ENCODE measurements around the gene NEK11.

Gene NEK11, protein sequence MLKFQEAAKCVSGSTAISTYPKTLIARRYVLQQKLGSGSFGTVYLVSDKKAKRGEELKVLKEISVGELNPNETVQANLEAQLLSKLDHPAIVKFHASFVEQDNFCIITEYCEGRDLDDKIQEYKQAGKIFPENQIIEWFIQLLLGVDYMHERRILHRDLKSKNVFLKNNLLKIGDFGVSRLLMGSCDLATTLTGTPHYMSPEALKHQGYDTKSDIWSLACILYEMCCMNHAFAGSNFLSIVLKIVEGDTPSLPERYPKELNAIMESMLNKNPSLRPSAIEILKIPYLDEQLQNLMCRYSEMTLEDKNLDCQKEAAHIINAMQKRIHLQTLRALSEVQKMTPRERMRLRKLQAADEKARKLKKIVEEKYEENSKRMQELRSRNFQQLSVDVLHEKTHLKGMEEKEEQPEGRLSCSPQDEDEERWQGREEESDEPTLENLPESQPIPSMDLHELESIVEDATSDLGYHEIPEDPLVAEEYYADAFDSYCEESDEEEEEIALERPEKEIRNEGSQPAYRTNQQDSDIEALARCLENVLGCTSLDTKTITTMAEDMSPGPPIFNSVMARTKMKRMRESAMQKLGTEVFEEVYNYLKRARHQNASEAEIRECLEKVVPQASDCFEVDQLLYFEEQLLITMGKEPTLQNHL

DNA sequence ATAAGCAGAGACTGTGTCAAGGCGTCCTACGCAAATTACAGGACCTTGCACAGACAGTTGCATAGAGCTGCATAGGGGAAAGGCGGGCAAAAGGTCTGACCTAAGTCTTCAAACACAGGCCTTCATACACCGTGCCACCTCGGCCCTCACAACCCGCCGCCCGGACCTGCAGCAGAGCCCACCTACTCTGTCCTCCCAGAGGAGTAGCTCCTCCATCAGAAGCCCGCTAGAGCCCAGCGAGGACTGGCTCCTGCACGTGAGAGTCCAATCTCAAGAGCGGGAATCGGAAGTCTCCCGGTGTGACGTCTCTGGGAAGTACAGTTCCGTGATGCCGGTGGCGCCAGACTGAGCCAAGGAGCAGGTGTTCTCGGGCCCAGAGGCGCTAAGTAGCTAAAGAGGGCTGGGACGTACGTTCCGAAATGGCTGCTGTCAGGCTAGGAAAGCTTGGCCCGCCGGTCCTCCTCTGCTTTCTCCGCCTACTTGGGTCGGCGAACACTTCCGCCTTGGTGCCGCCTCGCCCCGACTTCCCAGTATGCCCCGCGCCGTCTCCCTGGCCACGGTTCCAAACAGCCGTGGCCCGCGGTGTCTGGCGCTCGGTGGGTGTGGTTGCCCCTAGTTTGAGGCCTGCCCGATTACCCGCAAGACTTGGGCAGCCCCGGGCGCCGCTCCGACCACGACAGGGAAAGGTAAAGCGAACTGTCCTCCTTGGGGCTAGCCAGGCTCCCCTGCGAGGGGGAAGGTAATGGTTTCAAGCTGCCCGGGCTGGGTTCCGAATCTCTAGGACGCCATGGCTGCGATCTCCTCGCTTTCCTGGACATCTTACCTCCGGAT, at the start of gene NEK11, which contains the start of gene ASTE1:
Gene NEK11, plus strand, starts transcription at position 557 of the 831 bp plus-strand sequence. CDS start 2,832 bp downstream, outside the sequence.
Gene ASTE1, minus strand, starts transcription at position 505 of the 831 bp plus-strand sequence. CDS start 1,519 bp downstream, outside the sequence.
- FAIRE-seq = no peak

DNA sequence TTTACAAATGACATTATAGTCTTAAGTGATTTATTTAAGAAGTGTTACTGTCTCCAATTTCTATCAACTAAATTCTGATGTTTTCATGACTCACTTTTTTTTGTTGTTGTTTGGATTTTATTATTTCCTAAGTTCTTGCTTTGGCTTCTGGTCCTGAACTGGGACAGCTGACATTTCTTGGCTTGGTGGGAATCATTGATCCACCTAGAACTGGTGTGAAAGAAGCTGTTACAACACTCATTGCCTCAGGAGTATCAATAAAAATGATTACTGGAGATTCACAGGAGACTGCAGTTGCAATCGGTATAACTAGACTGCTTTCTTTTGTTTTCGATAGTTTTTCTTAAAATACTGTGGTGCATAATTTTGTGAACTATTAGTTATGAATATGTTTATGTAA, 47.6 kb upstream of the NEK11 start:
- FAIRE-seq = no peak

DNA sequence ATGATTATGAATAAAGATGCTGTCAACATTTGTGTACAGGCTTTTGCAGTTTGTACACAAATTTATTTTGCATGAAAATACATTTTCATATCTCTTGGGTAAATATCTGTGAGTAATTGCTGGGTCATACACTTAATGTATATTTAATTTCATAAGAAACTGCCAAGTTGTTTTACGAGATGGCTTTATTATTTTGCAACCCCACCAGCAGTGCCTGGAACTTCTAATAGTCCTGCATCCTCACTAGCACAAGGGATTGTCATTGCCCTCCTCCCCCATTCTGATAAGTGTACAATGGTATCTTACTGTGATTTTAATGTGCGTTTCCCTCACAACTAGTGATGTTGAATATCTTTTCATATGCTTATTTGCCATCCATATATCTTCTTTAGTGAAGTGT, 45.2 kb upstream of the NEK11 start:
- no peak for FAIRE-seq

DNA sequence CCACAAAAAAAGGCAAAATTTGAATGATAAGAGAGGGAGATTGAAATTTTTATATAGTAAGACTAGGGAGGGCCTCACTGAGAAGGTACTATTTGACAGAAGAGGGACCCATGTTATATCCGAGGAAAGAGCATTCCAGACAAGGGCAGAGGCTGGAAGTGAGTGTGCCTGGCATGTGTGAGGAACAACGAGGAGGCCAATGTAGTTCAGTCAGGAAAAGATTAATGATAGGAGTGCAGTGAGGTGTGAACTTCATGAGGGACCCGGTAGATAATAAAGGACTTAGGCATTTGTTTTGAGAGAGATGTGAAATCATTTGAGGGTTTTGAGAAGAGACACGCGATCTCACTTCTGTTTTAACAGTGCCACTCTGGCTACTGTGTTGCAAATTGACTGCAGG, 36.4 kb upstream of the NEK11 start:
- FAIRE-seq = no peak

DNA sequence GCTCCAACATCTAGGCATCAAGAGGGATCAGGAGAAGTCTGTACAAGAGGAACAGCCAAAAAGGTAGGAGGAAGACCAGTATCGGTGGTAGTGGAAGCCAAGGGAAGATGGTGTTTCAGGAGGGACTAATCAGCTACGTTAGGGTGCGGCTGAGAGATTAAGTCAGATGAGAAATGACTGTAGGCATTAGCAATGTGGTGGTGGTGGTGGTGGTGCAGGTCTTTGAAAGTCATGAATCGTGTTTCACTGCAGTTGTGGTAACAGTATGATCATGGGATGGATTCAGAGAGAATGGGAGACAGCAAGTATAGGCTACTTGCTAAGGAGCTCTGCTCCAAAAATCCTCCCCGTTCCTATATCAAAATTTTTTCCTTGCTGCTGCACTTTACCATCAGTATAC, 35.6 kb upstream of the NEK11 start:
- no peak for FAIRE-seq

DNA sequence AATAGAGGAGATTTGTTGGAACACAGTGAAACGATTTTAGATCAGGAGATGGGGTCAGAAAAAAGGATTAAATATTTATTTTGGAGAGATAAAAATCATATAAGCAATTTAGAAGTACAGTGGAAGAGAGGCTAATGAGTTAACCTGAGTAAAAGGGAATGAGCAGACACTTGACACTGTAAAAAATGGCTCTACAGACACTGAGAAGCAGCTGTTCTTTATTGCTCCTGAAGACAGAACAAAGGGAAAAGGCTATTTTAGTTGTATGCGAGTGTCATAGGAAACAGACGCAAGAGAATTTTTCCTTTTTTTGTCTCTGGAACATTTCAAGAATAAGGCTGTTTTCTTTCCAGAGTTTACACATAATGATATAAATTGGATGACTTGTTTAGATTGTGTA, 34.3 kb upstream of the NEK11 start:
- FAIRE-seq = no peak

DNA sequence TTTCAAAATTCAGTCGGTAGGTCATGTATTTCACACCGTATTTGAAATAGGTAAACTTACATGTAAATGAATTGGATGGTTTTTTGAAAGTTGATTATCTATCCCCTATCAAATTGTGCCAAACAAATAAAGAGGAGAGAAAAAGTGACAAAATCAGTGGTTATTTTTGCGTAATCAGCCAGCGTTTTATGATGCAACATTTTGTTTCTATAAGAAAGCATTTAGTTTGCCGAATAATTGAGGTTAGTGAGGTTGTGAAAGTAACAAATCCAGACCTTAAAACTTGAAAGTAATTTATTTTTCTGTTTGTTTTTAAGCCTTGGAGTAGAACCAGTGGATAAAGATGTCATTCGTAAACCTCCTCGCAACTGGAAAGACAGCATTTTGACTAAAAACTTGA, 29.4 kb upstream of the NEK11 start:
- no peak for FAIRE-seq

DNA sequence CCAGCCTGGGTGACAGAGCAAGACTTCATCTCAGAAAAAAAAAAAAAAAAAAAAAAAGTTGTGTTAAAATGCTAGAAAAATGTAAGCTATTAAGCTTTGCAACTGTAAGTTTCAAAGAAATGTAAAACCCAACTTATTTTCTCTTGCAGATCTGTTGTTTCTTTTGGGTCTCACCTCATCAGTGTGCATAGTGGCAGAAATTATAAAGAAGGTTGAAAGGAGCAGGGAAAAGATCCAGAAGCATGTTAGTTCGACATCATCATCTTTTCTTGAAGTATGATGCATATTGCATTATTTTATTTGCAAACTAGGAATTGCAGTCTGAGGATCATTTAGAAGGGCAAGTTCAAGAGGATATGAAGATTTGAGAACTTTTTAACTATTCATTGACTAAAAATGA, 25.6 kb upstream of the NEK11 start:
- no peak for FAIRE-seq

DNA sequence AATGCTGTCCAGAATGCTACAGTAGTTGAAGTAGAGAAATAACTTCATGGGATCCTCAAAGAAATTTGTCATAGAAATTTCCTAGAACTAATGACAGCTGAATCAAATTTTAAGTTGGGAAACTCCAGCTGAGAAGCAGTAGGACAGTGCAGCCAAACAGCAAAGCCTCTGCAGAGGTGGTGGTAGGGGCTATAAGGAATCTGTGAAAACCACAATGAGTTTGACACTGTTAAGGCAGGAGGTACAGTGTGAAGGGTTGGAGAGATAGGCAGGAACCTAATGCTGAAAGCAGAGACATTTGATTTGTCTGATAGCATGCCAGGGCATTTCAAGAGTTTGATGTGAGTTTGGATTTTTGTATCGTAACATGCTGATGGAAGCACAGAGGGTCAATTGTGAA, 22.1 kb upstream of the NEK11 start:
- FAIRE-seq = no peak

DNA sequence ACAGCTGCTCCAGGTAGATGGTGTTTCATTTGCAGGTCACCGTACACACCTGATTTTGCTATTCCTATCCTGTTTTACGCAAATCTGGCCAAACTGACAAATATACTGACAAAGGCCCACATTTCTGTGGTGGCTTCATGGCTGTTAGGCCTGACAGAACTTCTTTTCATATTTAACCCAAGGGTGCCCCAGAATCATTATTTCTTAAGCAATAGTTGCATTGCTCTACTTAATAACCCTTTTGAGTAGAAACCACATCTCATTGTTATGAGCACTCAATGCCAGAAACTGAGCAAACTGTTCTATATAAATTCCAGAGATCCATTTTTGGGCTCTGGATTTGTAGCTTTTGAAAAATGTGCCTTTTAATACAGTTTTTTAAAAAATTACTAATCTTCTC, 19.4 kb upstream of the NEK11 start:
- no peak for FAIRE-seq

DNA sequence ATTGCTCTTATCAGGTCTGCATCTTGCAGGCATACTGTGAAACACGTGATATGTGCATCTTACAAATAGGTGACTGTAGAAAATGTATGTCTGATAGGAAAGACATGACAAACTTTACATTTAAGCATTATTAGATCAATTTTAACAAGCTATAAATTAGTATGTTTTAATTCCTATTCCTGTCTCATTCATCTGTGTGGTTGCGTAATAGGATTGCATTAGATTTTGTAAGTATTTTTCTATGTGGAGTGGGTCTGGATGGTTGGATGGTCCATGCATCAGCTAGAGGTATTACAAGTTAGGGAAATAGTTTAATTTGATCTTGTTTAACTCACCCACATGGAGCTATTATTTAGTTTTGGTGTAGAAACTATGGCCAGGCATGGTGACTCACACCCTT, 18.9 kb upstream of the NEK11 start:
- FAIRE-seq = no peak

DNA sequence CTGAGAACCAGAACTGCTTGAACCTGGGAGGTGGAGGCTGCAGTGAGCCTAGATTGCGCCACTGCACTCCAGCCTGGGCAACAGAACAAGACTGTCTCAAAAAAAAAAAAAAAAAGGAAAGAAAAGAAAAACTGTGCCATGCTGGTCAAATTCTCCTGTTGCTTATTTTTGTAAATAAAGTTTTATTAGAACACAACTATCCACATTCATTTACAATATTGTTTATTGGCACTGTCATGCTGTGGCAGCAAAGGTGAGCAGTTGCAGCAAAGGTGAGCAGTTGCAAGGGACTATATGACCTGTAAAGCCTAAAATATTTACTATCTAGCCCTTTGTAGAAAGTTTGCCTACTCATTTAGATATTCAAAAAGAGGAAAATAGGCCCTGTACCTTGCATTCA, 18.4 kb upstream of the NEK11 start:
- no peak for FAIRE-seq

DNA sequence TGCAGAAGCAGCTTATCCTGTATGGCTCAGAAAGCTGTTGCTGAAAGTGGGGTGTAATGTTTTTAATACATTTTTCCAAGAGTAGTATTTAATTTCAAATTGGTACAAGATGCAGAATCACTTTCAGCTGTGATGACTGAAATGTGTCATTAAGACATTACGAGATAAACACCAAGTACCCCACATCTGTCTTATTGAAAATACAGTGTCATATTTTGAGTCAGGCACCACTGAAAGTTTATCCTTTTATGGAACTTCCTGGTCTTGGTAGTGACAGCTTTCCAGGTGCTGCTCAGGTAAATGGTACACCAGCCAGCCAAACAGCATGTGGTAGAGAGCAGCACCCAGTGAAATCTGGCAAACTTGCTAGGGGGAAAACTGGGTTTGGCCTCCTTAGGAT, 17.0 kb upstream of the NEK11 start:
- no peak for FAIRE-seq

DNA sequence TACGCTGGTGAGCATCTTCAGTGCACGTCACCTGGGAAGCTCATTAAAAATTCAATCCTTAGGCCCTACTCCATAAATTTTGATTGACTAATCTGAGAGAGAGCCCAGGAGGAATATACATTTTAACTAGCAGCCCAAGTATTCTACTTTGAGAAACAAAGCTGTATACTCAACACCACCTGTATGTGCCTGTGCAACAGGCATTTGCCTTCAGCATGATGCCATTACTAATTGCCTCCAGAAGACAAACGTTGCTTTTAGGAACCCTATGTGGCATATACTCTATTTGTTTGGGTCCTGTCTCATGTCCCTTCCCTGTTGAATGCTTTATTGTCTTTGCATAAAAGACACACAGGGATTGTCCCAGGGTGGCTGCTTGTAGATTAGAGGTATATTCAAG, 7.7 kb upstream of the NEK11 start:
- FAIRE-seq = no peak

DNA sequence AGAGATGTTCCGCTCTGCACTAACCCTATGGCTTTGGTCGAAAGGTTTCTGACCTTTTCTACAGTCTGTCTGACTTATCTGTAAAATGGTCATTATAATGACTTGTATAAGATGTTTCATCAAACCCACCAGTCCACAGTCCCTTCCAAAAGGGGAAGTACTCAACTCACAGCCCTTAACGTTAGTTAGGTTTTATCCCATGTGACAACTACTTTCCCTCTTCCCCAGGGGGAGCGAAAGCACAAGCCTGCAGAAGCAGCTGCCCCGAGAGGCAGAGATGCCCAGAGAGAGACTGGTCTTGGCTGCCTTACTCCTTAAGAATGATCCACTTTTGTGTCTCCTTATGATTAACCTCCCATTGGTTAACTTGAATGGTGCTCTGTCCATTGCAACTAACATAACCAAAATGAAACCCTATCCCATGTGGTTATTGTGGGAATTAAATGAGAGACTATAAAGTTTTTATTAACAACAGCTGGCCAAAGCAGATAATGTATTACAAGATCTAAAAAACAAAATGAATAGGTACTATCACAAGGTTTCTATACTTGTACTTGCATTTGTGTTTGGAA, 6.5 kb upstream of the NEK11 start:
- FAIRE-seq = no peak

DNA sequence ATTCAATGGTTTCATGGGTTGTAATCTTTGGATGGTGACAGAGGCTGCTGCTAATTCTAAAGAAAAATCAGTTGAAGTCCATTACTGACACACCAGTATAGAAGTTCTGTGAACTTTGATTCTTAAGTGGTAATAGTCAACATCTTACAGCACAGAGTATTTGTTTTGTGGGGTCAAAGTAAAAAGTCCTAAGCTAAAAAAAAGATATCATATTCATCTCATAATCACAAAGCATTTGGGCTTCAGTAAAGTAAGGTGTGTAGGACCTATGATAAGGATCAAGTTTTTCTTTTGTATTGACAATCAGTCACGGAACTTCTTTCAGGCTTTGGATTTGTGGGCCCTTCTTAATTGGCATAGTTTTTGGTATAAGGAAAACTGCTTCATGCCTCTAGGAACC, 1.1 kb upstream of the NEK11 start:
- FAIRE-seq = no peak

DNA sequence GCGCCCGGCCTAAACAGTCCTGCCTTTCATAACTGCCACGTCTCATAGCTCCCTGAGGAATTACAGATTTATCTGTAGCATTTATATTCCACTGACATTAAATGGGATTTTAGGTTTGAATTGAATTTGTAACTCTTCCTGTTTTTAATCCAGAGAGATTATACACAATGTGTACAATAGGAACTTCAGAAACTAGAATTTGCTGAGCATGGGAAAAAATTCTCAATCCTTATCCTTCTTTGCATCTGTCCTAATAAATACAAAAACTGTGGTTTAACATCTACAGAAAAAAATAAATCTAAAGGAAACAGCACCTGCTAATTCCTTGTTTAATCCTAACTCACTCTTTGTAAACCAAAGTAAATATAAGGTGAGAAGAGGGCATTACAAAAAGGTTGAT, 2.2 kb downstream of the NEK11 start:
- no peak for FAIRE-seq

DNA sequence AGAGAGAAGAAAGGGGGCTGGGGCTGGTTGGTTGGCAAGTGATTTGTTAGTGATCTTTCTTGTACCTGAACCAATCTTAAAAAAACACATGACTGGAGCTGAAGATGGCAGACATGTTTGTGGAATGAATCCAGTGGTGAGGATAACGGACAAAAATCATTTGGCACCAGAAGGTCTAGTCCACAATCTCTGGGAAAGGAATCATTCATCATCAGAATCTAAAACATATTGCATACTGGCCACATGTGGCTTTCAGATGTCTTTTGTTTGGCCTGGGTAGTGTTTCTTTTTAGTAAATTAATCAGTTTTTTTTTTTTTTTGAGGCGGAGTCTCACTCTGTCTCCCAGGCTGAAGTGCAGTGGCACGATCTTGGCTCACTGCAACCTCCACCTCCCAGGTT, 5.0 kb downstream of the NEK11 start:
- FAIRE-seq = no peak

DNA sequence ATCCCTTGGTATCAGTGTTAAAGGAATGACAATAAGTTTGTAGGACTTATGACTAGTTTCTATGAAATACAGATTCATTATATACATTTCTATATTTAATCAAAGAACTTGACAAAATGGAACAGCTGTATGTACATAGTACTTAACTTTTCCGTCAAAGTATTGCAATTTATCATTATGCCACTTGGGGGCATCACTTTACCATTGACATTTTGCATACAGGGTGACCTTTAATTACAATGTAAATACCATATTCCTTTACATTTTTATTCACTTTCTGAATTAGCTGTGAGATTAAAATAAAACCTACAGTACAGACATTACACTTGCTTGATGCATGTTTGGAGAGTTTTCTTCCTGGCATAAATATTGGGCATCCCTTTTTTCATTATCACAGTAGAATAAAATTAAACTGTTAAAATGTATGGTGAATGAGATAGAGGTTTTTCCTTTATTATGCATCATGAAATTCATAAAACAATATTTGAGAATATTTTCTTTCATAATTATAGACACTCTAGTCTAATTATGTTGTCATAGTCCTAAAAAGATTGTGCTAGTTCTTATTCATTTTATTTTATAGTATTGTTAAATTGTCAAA, 6.9 kb downstream of the NEK11 start:
- FAIRE-seq = peak; percentile 92

DNA sequence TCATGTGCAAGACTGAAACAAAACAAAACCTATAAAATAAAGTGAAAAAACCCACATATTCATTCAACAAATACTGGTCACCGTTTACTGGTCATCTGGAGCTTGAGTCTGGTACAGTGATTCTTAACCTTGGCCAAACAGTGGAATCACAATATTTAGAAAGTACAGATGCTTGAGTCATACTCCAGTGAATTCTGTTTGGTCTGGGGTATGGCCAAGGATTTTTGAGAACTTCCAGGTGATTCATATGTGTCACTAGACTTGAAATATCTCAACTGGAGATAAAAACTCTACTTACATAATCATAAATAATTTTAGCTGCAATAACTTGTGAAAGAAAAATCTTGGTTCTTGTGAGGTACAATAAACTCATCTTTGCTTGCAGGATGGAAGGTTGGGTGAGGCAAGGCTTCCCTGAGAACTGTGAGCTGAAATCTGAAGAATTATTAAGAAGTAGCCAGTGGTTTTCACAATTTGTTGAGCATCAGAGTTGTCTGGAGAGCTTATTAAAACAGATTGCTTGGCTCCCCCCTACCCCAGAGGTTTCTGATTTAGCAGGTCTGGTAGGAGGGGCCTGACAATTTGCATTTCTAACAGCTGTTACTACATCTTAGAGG, 9.6 kb downstream of the NEK11 start:
- no peak for FAIRE-seq

DNA sequence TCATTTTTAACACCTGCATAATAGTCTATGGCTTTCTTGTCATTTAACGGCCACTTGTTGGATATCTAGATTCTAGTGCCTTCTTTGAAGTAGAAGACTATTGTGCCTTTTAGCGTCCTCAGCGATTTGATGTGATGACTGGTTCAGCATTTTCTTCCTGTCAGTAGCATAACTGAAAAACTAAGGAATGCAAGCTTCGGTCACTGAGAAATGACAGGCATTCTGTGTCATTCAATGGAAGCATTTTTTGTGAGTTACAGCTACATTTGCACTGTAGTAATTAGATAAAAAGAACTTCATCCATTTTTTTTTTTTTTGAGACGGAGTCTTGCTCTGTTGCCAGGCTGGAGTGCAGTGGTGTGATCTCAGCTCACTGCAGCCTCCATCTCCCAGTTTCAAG, 10.3 kb downstream of the NEK11 start:
- no peak for FAIRE-seq

DNA sequence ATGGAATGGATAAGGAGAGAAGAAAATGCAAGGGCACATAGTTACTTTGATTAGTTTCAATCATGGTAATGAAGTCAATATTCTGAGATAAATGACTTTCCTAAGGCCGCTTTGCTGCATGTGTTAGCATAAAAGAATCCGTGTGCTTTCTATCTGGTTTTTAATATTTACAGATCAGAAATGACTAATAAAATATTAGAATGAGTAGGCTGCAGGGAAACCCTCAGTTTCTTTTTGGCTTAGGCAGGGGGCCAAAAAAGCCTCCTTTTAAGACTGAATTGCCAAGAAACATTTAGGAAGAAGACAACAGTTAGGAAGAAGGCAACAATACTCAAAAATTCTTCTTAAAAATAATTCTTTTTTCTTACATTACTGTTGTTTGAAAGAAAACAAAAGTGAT, 11.6 kb downstream of the NEK11 start:
- no peak for FAIRE-seq

Measured in islet of Langerhans (tissue), 1 donor.